Measurements from ENCODE around the gene OVOL3. TPM values are rescaled to one million over a fixed set of nuclear protein-coding genes. Genes with fewer than 3 reads are reported as not detected.

Gene OVOL3
- total RNA-seq, 1 experiment from 2014 or later = not detected

GRCh38 chr19:36073121-36073876 lies 37.6 kb upstream of the OVOL3 start:
- Histone ChIP-seq H3K4me2 (no peak overlapping the region), H3K4me3 (no peak overlapping the region), H3K79me2 (ENCODE audit: low read depth) (no peaks in the 10 kb centered on the region), H3K27ac (no peak overlapping the region), H2AFZ (no peak overlapping the region), H3F3A (ENCODE audit: insufficient read depth, low read depth) (peaks cover 25% of the 10 kb centered on the region), H3K4me1 (replicated peaks; ENCODE audit: insufficient read depth) (peaks cover 14% of the 10 kb centered on the region), H3K36me3 (ENCODE audit: low read depth) (0 out of 2 replicates have a peak, but pooled peaks cover 3% of the 10 kb centered on the region), H3K9me2 (ENCODE audit: insufficient read depth) (no peaks in the 10 kb centered on the region), H3K27me3 (ENCODE audit: insufficient read depth, low read depth) (no peaks in the 10 kb centered on the region), H4K20me1 (ENCODE audit: insufficient read depth) (peaks cover 12% of the 10 kb centered on the region), H3K9me3 (ENCODE audit: insufficient read depth, low read depth) (no peaks in the 10 kb centered on the region)
- CTCF ChIA-PET = no interaction called here
- no peak for TF ChIP-seq EZH2 (IDR thresholded peaks at IDR 0.05; ENCODE audit: low read depth)
- TF ChIP-seq, protein P1, sequence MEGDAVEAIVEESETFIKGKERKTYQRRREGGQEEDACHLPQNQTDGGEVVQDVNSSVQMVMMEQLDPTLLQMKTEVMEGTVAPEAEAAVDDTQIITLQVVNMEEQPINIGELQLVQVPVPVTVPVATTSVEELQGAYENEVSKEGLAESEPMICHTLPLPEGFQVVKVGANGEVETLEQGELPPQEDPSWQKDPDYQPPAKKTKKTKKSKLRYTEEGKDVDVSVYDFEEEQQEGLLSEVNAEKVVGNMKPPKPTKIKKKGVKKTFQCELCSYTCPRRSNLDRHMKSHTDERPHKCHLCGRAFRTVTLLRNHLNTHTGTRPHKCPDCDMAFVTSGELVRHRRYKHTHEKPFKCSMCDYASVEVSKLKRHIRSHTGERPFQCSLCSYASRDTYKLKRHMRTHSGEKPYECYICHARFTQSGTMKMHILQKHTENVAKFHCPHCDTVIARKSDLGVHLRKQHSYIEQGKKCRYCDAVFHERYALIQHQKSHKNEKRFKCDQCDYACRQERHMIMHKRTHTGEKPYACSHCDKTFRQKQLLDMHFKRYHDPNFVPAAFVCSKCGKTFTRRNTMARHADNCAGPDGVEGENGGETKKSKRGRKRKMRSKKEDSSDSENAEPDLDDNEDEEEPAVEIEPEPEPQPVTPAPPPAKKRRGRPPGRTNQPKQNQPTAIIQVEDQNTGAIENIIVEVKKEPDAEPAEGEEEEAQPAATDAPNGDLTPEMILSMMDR (conservative IDR thresholded peaks at IDR 0.05) = no peak
- no TSS peak for BruUV-seq (replicated peaks)
- POLR2A ChIA-PET (ENCODE audit: unreplicated experiment) = no interaction called here
- intact Hi-C loops (cut with micrococcal nuclease; ENCODE audit: unreplicated experiment) = no loop called here
- DNase-seq = no peak

- no TSS peak for BruUV-seq (replicated peaks)
- CTCF ChIA-PET = no interaction called here
- 0 out of 2 replicates have a peak, but pooled peaks cover 3% of the 10 kb centered on the region for H3K36me3 ChIP-seq (ENCODE audit: low read depth)
Measured at GRCh38 chr19:36079389-36079945, 31.5 kb upstream of the OVOL3 start.

DNA sequence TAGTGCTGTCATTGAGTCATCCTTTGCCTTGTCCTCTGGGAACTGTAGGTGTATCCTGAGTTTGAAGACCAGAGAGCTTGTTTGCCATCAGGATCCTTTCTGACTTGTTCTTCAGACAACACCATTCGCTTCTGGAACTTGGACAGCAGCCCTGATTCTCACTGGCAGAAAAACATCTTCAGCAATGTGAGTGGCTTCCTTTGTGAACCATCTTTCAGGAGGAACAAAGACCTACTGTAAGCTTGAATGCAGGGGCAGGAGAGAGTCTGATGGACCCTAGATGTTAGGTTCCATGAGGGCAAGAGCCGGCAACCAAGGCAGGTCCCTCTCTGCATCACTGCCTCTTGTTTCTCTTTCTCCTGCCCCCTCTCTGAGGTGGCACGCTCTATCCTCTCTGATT lies 29.6 kb upstream of the OVOL3 start:
- DNase-seq = no peak
- BruUV-seq (replicated peaks) = no TSS peak
- POLR2A ChIA-PET (ENCODE audit: unreplicated experiment) = no interaction called here

More at GRCh38 chr19:36079389-36079945, 31.5 kb upstream of the OVOL3 start:
- H3K79me2 ChIP-seq (ENCODE audit: low read depth) = no peaks in the 10 kb centered on the region
- H3K9me3 ChIP-seq (ENCODE audit: insufficient read depth, low read depth) = no peaks in the 10 kb centered on the region
- TF ChIP-seq, protein P1 (conservative IDR thresholded peaks at IDR 0.05) = no peak
- no peak for TF ChIP-seq EZH2 (IDR thresholded peaks at IDR 0.05; ENCODE audit: low read depth)
- no peaks in the 10 kb centered on the region for H3K27me3 ChIP-seq (ENCODE audit: insufficient read depth, low read depth)
- H4K20me1 ChIP-seq (ENCODE audit: insufficient read depth) = no peaks in the 10 kb centered on the region
- intact Hi-C loops (cut with micrococcal nuclease; ENCODE audit: unreplicated experiment) = no loop called here
- H3K27ac ChIP-seq = no peak overlapping the region
- H3K9me2 ChIP-seq (ENCODE audit: insufficient read depth) = no peaks in the 10 kb centered on the region
- H3K4me1 ChIP-seq (replicated peaks; ENCODE audit: insufficient read depth) = no peaks in the 10 kb centered on the region
- no peak overlapping the region for H3K4me2 ChIP-seq
- no peak overlapping the region for H2AFZ ChIP-seq
- POLR2A ChIA-PET (ENCODE audit: unreplicated experiment) = no interaction called here
- H3F3A ChIP-seq (ENCODE audit: insufficient read depth, low read depth) = peaks cover 9% of the 10 kb centered on the region
- DNase-seq = no peak
- H3K4me3 ChIP-seq = no peak overlapping the region

More for the DNA sequence above, 29.6 kb upstream of the OVOL3 start:
- no peak overlapping the region for H3K4me2 ChIP-seq
- intact Hi-C loops (cut with micrococcal nuclease; ENCODE audit: unreplicated experiment) = no loop called here
- H3K9me2 ChIP-seq (ENCODE audit: insufficient read depth) = no peaks in the 10 kb centered on the region
- CTCF ChIA-PET = no interaction called here
- H2AFZ ChIP-seq = no peak overlapping the region
- H3K27me3 ChIP-seq (ENCODE audit: insufficient read depth, low read depth) = no peaks in the 10 kb centered on the region
- no peaks in the 10 kb centered on the region for H3K79me2 ChIP-seq (ENCODE audit: low read depth)
- peaks cover 5% of the 10 kb centered on the region; the same call in 1 of the 2 replicates for H3F3A ChIP-seq (ENCODE audit: insufficient read depth, low read depth)
- H3K4me1 ChIP-seq (replicated peaks; ENCODE audit: insufficient read depth) = no peaks in the 10 kb centered on the region
- TF ChIP-seq EZH2 (IDR thresholded peaks at IDR 0.05; ENCODE audit: low read depth) = no peak
- TF ChIP-seq, protein P1 (conservative IDR thresholded peaks at IDR 0.05) = no peak
- 0 out of 2 replicates have a peak, but pooled peaks cover 3% of the 10 kb centered on the region for H3K36me3 ChIP-seq (ENCODE audit: low read depth)
- H3K4me3 ChIP-seq = no peak overlapping the region
- no peak overlapping the region for H3K27ac ChIP-seq
- H3K9me3 ChIP-seq (ENCODE audit: insufficient read depth, low read depth) = no peaks in the 10 kb centered on the region
- H4K20me1 ChIP-seq (ENCODE audit: insufficient read depth) = no peaks in the 10 kb centered on the region
